ENCODE measurements around the gene CEP89.

CEP89 gene

GRCh38 chr19:32910874-32911273 is 60.9 kb downstream of the CEP89 start:
- TF ChIP-seq, protein P1, sequence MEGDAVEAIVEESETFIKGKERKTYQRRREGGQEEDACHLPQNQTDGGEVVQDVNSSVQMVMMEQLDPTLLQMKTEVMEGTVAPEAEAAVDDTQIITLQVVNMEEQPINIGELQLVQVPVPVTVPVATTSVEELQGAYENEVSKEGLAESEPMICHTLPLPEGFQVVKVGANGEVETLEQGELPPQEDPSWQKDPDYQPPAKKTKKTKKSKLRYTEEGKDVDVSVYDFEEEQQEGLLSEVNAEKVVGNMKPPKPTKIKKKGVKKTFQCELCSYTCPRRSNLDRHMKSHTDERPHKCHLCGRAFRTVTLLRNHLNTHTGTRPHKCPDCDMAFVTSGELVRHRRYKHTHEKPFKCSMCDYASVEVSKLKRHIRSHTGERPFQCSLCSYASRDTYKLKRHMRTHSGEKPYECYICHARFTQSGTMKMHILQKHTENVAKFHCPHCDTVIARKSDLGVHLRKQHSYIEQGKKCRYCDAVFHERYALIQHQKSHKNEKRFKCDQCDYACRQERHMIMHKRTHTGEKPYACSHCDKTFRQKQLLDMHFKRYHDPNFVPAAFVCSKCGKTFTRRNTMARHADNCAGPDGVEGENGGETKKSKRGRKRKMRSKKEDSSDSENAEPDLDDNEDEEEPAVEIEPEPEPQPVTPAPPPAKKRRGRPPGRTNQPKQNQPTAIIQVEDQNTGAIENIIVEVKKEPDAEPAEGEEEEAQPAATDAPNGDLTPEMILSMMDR (IDR thresholded peaks at IDR 0.05; ENCODE audit: low read depth, low read length), result no peak
- H3K27me3 ChIP-seq, result no peaks in the 10 kb centered on the region
- H3K4me3 ChIP-seq (ENCODE audit: low read depth, low read length), result no peak overlapping the region
- no peak for DNase-seq
- no peaks in the 10 kb centered on the region for H3K4me1 ChIP-seq
- no peaks in the 10 kb centered on the region for H3K9me3 ChIP-seq
- H3K36me3 ChIP-seq, result no peaks in the 10 kb centered on the region

DNA sequence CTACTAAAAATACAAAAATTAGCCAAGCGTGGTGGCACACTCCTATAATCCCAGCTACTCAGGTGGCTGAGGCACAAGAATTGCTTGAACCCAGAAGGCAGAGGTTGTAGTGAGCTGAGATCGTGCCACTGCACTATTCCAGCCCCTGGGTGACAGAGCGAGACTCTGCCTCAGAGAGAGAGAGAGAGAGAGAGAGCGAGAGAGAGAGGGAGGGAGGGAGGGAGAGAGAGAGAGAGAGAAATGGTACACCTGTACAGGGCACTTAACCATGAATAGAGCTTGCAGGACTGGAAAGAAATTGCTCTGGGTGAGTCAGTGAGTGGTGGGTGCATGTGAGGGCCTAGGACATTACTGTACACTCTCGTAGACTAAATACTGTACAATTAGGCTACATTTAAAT is 61.7 kb downstream of the CEP89 start:
- no peak for DNase-seq
- Histone ChIP-seq H3K27me3 (no peaks in the 10 kb centered on the region), H3K4me1 (no peaks in the 10 kb centered on the region), H3K9me3 (no peaks in the 10 kb centered on the region), H3K36me3 (no peaks in the 10 kb centered on the region), H3K4me3 (ENCODE audit: low read depth, low read length) (no peak overlapping the region)
- TF ChIP-seq, protein P1 (IDR thresholded peaks at IDR 0.05; ENCODE audit: low read depth, low read length), result no peak

DNA sequence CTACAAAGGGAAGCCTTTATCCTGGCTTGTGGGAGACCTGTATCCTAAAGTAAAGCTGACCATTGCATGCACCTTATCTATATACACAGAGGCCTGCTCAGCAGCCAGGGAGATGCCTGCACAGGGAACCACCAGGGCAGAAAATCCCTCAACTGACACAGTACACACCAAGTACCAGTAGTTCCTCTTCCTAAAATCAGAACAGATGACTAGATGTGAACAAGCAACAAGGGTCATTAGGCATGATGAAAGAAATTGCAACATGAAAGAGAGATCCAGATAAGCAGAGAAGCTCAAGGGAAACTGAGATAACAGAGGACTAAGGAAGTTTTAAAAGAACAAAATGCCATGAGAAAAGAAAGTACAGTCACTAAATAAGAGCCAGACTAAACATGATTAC is 62.5 kb downstream of the CEP89 start:
- Histone ChIP-seq H3K4me3 (ENCODE audit: low read depth, low read length) (no peak overlapping the region), H3K27me3 (no peaks in the 10 kb centered on the region), H3K9me3 (no peaks in the 10 kb centered on the region), H3K36me3 (no peaks in the 10 kb centered on the region), H3K4me1 (no peaks in the 10 kb centered on the region)
- TF ChIP-seq, protein P1 (IDR thresholded peaks at IDR 0.05; ENCODE audit: low read depth, low read length), result no peak
- DNase-seq, result no peak

- H3K9me3 ChIP-seq, result no peaks in the 10 kb centered on the region
- DNase-seq, result no peak
- no peak overlapping the region for H3K4me3 ChIP-seq (ENCODE audit: low read depth, low read length)
- TF ChIP-seq, protein P1 (IDR thresholded peaks at IDR 0.05; ENCODE audit: low read depth, low read length), result no peak
- H3K4me1 ChIP-seq, result no peaks in the 10 kb centered on the region
- no peaks in the 10 kb centered on the region for H3K36me3 ChIP-seq
- H3K27me3 ChIP-seq, result no peaks in the 10 kb centered on the region
Measured at GRCh38 chr19:32908641-32909190, 63.0 kb downstream of the CEP89 start.

DNA sequence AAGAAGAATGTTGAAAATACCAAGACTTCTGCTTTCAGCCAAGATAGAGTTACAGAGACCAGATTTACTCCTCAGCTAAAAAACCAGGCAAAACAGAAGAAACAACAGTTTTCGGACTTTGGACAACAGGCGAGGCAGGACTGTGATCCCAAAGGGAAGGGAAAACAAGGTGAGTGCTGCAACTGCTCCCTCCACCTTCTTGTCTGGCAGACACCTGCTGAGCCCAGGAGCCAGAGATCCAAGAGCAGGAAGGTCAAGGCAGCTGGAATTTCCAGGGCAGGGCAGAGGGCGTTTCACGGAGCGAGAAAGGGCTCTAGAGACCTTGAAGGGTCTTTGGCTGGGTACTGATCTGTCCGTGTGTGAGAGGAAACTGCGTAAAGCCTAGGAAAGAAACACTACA is 69.3 kb downstream of the CEP89 start:
- Histone ChIP-seq H3K27me3 (no peaks in the 10 kb centered on the region), H3K36me3 (no peaks in the 10 kb centered on the region), H3K9me3 (no peaks in the 10 kb centered on the region), H3K4me3 (ENCODE audit: low read depth, low read length) (no peak overlapping the region), H3K4me1 (no peaks in the 10 kb centered on the region)
- DNase-seq, result no peak
- TF ChIP-seq, protein P1 (IDR thresholded peaks at IDR 0.05; ENCODE audit: low read depth, low read length), result no peak

DNA sequence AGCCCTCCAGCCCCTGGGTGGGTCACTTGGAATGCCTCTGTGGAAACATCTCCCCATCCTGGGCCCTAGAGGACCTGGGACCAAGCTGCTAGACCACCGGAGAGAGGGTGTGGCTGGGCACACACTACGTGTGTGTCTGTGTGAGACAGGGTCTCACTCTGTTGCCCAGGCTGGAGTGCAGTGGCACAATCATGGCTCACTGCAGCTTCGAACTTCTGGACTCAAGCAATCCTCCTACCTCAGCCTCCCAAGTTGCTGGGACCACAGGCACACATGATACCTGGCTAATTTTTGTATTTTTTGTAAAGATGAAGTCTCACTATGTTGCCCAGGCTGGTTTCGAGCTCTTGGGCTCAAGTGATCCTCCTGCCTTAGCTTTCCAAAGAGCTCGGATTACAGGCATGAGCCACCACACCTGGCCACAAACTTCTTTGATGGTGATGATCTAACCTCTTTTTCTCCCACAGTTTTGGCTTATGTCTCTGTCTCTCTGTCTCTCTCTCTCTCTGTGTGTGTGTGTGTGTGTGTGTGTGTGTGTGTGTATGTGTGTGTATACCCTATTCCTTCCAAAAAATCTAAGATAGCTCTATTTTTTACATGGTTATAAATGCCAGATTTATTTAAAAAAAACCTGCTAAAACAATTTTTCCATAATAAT is 70.1 kb downstream of the CEP89 start:
- TF ChIP-seq, protein P1 (IDR thresholded peaks at IDR 0.05; ENCODE audit: low read depth, low read length), result no peak
- Histone ChIP-seq H3K4me1 (no peaks in the 10 kb centered on the region), H3K27me3 (no peaks in the 10 kb centered on the region), H3K9me3 (no peaks in the 10 kb centered on the region), H3K4me3 (ENCODE audit: low read depth, low read length) (no peak overlapping the region), H3K36me3 (no peaks in the 10 kb centered on the region)
- DNase-seq, result no peak
